GM19240 (cell line): Measurements from ENCODE around the gene SKIC2.
"Not testable (repeated sequence)": the region's sequence is repeated elsewhere in the genome, so short reads cannot be mapped to it uniquely, and the experiment has no call there.

Experiments
- DNase-seq: peaks from one replicate; pipeline ENCODE4 v3.0.0; 2011; ENCODE audit warnings: low spot score; ENCODE audit not compliant: insufficient read length

The SKIC2 gene

DNA sequence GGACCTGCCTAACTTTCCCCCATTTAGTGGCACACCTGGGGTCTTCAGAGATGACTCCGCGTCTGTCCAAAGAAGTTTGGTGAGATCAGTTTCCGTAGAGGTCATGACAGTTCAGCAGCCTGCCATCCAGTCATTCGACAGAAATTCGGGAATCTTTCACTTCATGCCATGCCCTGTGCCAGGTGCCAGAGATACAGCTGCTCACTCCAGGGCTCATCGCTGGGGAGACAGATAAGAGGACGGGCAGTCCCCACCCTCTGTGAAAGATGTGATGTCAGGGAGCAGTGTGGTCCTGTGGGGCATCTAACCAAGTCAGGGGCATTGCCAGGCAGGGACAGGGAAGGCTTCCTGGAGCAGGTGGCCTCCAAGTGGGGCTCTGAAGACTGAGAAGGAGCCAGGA is 44.3 kb downstream of the SKIC2 start:
- DNase-seq, result not testable (repeated sequence)

DNA sequence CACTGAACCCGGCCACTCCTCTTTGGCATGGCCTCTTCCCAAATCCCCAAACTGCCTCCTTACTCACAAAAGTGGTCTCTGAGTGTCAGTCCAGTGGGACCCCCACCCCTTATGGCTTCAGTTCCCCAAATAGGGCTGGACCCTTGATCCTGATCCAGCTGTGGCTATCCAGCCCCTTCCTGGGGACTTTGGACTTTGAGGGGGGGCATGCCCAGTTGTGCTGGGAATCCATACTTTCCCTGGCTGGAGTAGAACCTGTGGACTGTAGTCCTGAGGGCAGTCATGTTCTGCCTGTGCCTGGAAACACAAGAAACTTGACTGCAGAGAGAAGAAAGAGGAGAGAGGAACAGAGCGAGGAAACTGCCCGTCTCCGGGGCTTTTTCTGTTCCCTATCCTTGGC is 45.4 kb downstream of the SKIC2 start:
- DNase-seq, result not testable (repeated sequence)

DNA sequence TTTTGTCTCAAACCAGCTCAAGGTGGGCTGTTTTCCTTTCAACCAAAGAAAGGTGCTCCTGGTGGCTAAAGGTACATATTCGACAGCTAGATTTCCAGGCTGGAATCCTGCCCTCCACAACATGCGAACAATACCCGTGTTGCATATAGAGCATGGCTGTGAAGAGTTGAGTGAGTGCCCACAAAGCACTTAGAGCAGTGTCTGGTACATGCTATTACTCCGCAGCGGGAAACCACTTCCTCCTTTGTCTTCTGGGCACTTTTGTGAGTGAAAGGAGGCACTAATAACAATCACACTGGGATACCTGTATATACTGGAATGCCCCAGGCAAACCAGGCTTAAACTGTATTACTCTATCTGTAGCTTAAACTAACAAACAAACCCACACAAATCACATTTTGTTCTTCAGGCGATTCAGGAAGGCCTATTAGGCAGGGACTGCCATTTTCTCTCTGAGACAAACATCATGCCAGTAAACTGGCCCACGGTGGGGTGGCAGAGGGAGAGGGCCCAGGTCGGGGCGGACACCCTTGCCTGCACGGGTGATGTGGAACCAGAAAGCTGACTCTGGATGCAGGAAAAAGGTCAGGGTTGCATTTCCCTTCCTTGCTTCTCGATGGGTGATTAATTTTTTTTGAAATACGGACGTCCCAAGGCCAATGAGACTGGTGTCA is 46.0 kb downstream of the SKIC2 start:
- not testable (repeated sequence) for DNase-seq

DNA sequence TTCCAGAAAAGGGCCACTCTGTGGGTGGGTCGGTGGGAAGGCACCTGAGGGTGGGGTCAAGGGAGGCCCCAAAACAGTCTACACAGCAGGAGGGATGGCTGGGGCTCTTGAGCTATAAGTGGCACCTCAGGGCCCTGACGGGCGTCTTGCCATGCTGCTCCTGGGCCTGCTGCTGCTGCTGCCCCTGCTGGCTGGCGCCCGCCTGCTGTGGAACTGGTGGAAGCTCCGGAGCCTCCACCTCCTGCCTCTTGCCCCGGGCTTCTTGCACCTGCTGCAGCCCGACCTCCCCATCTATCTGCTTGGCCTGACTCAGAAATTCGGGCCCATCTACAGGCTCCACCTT is 46.5 kb downstream of the SKIC2 start:
- not testable (repeated sequence) for DNase-seq

DNA sequence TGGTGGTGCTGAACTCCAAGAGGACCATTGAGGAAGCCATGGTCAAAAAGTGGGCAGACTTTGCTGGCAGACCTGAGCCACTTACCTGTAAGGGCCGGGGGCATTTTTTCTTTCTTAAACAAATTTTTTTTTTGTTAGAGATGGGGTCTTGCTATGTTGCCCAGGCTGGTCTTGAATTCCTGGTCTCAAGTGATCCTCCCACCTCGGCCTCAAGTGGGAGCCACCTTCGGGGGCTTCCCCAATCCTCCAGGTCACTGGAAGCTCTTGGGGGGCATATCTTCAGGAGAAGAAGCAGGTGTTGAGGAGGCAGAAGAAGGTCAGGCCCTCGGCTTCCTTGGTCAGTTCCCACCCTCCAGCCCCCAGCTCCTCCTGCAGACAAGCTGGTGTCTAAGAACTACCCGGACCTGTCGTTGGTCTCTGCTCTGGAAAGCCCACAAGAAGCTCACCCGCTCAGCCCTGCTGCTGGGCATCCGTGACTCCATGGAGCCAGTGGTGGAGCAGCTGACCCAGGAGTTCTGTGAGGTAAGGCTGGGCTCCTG is 47.1 kb downstream of the SKIC2 start:
- not testable (repeated sequence) for DNase-seq

DNA sequence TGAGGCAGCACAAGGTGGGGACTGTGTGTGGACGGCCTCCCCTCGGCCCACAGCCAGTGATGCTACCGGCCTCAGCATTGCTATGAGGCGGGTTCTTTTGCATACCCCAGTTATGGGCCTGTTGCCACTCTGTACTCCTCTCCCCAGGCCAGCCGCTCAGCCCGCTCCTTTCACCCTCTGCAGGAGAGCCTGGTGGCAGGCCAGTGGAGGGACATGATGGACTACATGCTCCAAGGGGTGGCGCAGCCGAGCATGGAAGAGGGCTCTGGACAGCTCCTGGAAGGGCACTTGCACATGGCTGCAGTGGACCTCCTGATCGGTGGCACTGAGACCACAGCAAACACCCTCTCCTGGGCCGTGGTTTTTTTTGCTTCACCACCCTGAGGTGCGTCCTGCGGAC is 48.1 kb downstream of the SKIC2 start:
- DNase-seq, result not testable (repeated sequence)

DNA sequence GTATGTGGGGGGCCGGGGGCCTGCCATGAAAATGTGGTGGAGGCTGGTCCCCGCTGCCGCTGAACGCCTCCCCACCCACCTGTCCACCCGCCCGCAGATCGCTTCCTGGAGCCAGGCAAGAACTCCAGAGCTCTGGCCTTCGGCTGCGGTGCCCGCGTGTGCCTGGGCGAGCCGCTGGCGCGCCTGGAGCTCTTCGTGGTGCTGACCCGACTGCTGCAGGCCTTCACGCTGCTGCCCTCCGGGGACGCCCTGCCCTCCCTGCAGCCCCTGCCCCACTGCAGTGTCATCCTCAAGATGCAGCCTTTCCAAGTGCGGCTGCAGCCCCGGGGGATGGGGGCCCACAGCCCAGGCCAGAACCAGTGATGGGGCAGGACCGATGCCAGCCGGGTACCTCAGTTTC is 49.1 kb downstream of the SKIC2 start:
- not testable (repeated sequence) for DNase-seq

DNA sequence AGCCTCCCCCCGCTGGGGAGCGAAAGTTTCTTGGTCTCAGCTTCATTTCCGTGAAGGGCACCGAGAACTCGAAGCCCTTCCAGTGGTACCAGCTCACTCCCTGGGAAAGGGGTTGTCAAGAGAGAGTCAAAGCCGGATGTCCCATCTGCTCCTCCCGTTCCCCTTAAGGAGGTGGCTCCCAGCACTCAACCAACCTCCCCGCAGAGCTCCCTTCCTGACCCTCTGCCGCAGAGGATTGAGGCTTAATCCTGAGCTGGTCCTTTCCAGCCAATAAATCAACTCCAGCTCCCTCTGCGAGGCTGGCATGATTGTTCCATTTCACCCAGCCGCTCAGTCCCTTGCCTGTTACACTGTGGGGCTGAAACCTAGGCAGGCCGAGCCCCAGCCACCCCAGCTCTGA is 49.6 kb downstream of the SKIC2 start:
- not testable (repeated sequence) for DNase-seq

DNA sequence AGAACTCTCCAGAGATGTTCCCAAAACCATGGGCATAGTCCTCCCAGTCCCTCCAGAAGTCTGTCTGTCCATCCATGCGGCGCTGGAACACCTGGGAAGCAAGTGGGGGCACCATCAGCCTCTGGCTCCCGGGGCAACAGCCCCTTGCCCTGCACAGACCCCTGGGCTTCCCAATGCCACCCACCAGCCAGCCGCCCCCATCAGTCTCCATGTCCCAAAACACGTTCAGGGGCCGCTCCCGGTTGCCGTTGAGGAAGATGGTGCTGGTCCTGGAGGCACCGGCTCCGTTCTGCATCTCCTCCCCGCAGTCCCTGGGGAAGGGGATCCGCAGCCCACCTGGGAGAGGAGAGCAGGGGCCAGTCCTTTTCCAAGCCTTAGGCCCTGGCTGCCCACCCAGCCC is 50.6 kb downstream of the SKIC2 start:
- DNase-seq, result not testable (repeated sequence)

DNA sequence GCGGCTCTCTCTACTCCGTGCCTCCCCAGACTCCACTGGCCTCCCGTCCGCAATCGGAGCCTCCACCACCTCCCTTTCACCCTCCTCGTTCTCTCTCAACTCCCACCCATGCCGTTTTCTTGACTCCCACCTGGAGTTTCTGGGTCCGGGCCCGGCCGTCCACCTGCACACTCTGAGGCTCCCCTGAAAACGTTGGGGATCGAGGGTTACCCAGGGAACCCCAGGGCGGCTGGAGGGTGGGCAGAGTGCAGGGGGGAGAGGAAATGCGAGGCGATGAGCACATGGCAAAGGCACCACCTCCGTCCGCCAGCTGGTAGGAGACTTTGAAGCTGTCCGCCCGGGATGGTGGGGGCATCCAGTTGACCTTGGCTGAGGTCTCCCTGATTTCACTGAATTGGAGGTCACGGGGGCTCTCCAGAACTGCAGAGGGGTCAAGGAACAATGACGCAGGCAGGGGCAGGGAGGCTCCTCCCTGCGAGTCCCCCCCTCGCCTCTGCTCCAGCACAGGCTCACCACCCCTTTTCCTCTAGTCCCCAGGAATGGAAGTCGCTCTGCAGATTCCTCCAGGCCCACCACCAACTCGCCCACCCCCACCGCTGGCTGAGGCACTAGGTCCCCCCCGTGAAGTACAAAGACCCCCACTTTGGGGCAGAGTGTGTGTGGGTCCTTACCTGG is 52.0 kb downstream of the SKIC2 start:
- not testable (repeated sequence) for DNase-seq

DNA sequence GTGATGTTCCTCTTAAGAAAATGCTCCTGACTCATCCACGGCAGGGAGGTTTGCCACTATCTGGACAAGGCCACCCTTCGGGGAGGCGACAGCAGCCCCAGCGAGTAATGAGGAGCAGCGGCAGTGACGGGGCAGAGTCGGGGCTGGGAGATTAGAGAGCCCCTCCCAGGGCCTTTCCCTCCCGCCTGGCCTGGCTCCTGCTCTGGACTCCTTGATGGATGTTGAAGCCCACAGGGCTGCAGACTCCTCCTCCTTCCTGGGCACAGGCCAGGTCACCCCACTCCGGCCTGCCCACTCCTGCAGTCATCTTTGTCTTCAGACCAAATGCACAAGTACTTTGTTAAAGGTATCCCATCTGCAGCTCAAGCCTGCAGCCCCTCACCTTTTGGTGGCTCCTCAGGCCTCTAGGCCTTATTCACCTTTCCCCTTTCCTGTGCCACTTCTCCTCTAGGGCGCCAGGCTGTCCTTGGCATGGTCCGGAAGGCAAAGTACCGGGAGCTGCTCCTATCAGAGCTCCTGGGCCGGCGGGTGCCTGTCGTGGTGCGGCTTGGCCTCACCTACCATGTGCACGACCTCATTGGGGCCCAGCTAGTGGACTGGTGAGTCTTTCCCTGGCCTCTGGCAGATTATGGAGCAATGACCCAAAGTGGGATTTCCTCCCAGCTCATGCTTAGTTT is 54.1 kb downstream of the SKIC2 start:
- not testable (repeated sequence) for DNase-seq

DNA sequence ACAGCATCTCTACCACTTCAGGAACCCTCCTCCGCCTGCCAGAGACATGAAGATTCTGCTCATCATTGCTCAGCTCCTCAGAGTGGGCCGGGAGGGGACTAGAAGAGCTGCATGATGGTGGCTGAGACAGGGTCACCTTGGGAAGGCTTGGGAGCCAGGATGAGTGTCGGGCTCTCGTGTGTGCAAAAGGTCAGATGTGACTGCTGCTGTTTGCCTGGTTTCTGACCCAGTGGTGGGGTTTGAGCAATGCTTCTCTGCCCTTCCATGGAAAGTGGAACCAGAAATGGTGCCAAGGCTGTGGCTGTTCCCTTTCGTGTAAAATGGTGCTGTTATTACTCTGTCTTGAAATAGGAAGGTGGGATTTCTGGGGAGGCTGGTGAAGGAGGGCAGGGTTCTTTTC is 54.8 kb downstream of the SKIC2 start:
- DNase-seq, result not testable (repeated sequence)

DNA sequence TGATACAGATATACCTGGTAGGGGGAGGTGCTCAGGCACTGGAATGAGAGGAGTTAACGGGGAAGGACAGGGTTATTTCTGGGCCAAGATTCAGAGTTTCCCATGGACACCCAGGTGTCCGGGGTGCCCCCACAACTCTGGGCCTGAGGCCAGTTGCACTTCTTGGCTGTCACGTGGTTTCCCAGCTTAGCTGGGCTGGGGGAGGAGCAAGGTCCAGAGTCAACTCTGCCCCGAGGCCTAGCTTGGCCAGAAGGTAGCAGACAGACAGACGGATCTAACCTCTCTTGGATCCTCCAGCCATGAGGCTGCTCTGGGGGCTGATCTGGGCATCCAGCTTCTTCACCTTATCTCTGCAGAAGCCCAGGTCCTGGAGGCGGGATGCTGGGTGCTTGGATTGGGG is 55.6 kb downstream of the SKIC2 start, which contains the start of gene C4B:
Gene C4B, plus strand, starts transcription at position 249 of the 400 bp plus-strand sequence. Its CDS starts 51 bp downstream, at position 300.
- not testable (repeated sequence) for DNase-seq
